ENCODE results near the gene GPR17.

The GPR17 gene

GRCh38 chr2:127658641-127659407 is 12.9 kb downstream of the GPR17 start:
- Histone ChIP-seq H3K4me3 (ENCODE audit: low read length in 2 of 2) (peak overlapping the region; percentile 28 to 58), H3K4me1 (ENCODE audit: control insufficient read depth, insufficient read depth, low read length) (peaks cover 96% of the 10 kb centered on the region)

GRCh38 chr2:127659408-127660290 is 13.7 kb downstream of the GPR17 start:
- Histone ChIP-seq H3K9ac (ENCODE audit: low read length in 2 of 2) (peak overlapping the region; percentile 75 to 77), H3K36me3 (ENCODE audit: control insufficient read depth in 2 of 2, insufficient read depth in 2 of 2, low read length in 2 of 2) (peaks cover 2 to 10% of the 10 kb centered on the region in 2 donors), H3K27ac (ENCODE audit: low read length) (peak overlapping the region; percentile 100), H3K4me1 (ENCODE audit: control insufficient read depth, insufficient read depth, low read length) (peaks cover 95% of the 10 kb centered on the region), H3K9me3 (ENCODE audit: control insufficient read depth in 2 of 2, low read length in 2 of 2) (no peaks in the 10 kb centered on the region), H3K4me3 (ENCODE audit: low read length in 2 of 2) (peak overlapping the region; percentile 23 to 58), H3K27me3 (ENCODE audit: control insufficient read depth in 1 of 2, insufficient read depth in 2 of 2, low read length in 2 of 2) (no peaks in the 10 kb centered on the region)

More at GRCh38 chr2:127658641-127659407, 12.9 kb downstream of the GPR17 start:
- peak overlapping the region; percentile 75 to 77 for H3K9ac ChIP-seq (ENCODE audit: low read length in 2 of 2)
- H3K27me3 ChIP-seq (ENCODE audit: control insufficient read depth in 1 of 2, insufficient read depth in 2 of 2, low read length in 2 of 2) = no peaks in the 10 kb centered on the region
- H3K9me3 ChIP-seq (ENCODE audit: control insufficient read depth in 2 of 2, low read length in 2 of 2) = no peaks in the 10 kb centered on the region
- H3K36me3 ChIP-seq (ENCODE audit: control insufficient read depth in 2 of 2, insufficient read depth in 2 of 2, low read length in 2 of 2) = peaks cover 10 to 17% of the 10 kb centered on the region in 2 donors
- H3K27ac ChIP-seq (ENCODE audit: low read length) = peak overlapping the region; percentile 100

- peak overlapping the region in 1 of 2 donors; percentile 49 for H3K4me3 ChIP-seq (ENCODE audit: low read length in 2 of 2)
- H3K27ac ChIP-seq (ENCODE audit: low read length) = peak overlapping the region; percentile 100
- peaks cover 94% of the 10 kb centered on the region for H3K4me1 ChIP-seq (ENCODE audit: control insufficient read depth, insufficient read depth, low read length)
- no peaks in the 10 kb centered on the region for H3K27me3 ChIP-seq (ENCODE audit: control insufficient read depth in 1 of 2, insufficient read depth in 2 of 2, low read length in 2 of 2)
- H3K9ac ChIP-seq (ENCODE audit: low read length in 2 of 2) = peak overlapping the region in 1 of 2 donors; percentile 51
- H3K36me3 ChIP-seq (ENCODE audit: control insufficient read depth in 2 of 2, insufficient read depth in 2 of 2, low read length in 2 of 2) = peaks cover 0 to 5% of the 10 kb centered on the region in 2 donors
- no peaks in the 10 kb centered on the region for H3K9me3 ChIP-seq (ENCODE audit: control insufficient read depth in 2 of 2, low read length in 2 of 2)
Measured at GRCh38 chr2:127660291-127660578, 14.3 kb downstream of the GPR17 start.

- peak overlapping the region; percentile 100 for H3K27ac ChIP-seq (ENCODE audit: low read length)
Measured at GRCh38 chr2:127661072-127661649, 15.2 kb downstream of the GPR17 start.

GRCh38 chr2:127661949-127662510 is 16.1 kb downstream of the GPR17 start:
- H3K27ac ChIP-seq (ENCODE audit: low read length) = peak overlapping the region; percentile 100
- peak overlapping the region in 1 of 2 donors; percentile 49 for H3K4me3 ChIP-seq (ENCODE audit: low read length in 2 of 2)

More at GRCh38 chr2:127661072-127661649, 15.2 kb downstream of the GPR17 start:
- Histone ChIP-seq H3K4me3 (ENCODE audit: low read length in 2 of 2) (peak overlapping the region in 1 of 2 donors; percentile 49), H3K36me3 (ENCODE audit: control insufficient read depth in 2 of 2, insufficient read depth in 2 of 2, low read length in 2 of 2) (peaks cover 0 to 5% of the 10 kb centered on the region in 2 donors), H3K4me1 (ENCODE audit: control insufficient read depth, insufficient read depth, low read length) (peaks cover 95% of the 10 kb centered on the region), H3K9ac (ENCODE audit: low read length in 2 of 2) (peak overlapping the region in 1 of 2 donors; percentile 51), H3K9me3 (ENCODE audit: control insufficient read depth in 2 of 2, low read length in 2 of 2) (no peaks in the 10 kb centered on the region), H3K27me3 (ENCODE audit: control insufficient read depth in 1 of 2, insufficient read depth in 2 of 2, low read length in 2 of 2) (no peaks in the 10 kb centered on the region)

GRCh38 chr2:127662937-127663565 is 17.1 kb downstream of the GPR17 start:
- peak overlapping the region; percentile 48 to 67 for H3K4me3 ChIP-seq (ENCODE audit: low read length in 2 of 2)
- H3K9ac ChIP-seq (ENCODE audit: low read length in 2 of 2) = peak overlapping the region; percentile 51 to 63
- H3K9me3 ChIP-seq (ENCODE audit: control insufficient read depth in 2 of 2, low read length in 2 of 2) = no peaks in the 10 kb centered on the region
- no peaks in the 10 kb centered on the region for H3K27me3 ChIP-seq (ENCODE audit: control insufficient read depth in 1 of 2, insufficient read depth in 2 of 2, low read length in 2 of 2)
- no peaks in the 10 kb centered on the region for H3K36me3 ChIP-seq (ENCODE audit: control insufficient read depth in 2 of 2, insufficient read depth in 2 of 2, low read length in 2 of 2)
- H3K27ac ChIP-seq (ENCODE audit: low read length) = peak overlapping the region; percentile 89
- peaks cover 82% of the 10 kb centered on the region for H3K4me1 ChIP-seq (ENCODE audit: control insufficient read depth, insufficient read depth, low read length)

More at GRCh38 chr2:127661949-127662510, 16.1 kb downstream of the GPR17 start:
- Histone ChIP-seq H3K4me1 (ENCODE audit: control insufficient read depth, insufficient read depth, low read length) (peaks cover 92% of the 10 kb centered on the region), H3K27me3 (ENCODE audit: control insufficient read depth in 1 of 2, insufficient read depth in 2 of 2, low read length in 2 of 2) (no peaks in the 10 kb centered on the region), H3K36me3 (ENCODE audit: control insufficient read depth in 2 of 2, insufficient read depth in 2 of 2, low read length in 2 of 2) (peaks cover 0 to under 1% of the 10 kb centered on the region in 2 donors), H3K9ac (ENCODE audit: low read length in 2 of 2) (peak overlapping the region in 1 of 2 donors; percentile 51), H3K9me3 (ENCODE audit: control insufficient read depth in 2 of 2, low read length in 2 of 2) (no peaks in the 10 kb centered on the region)

GRCh38 chr2:127663566-127664064 is 17.7 kb downstream of the GPR17 start:
- H3K4me3 ChIP-seq (ENCODE audit: low read length in 2 of 2) = peak overlapping the region; percentile 58 to 67
- no peaks in the 10 kb centered on the region for H3K27me3 ChIP-seq (ENCODE audit: control insufficient read depth in 1 of 2, insufficient read depth in 2 of 2, low read length in 2 of 2)
- no peaks in the 10 kb centered on the region for H3K36me3 ChIP-seq (ENCODE audit: control insufficient read depth in 2 of 2, insufficient read depth in 2 of 2, low read length in 2 of 2)
- H3K4me1 ChIP-seq (ENCODE audit: control insufficient read depth, insufficient read depth, low read length) = peaks cover 77% of the 10 kb centered on the region
- H3K9me3 ChIP-seq (ENCODE audit: control insufficient read depth in 2 of 2, low read length in 2 of 2) = no peaks in the 10 kb centered on the region
- H3K9ac ChIP-seq (ENCODE audit: low read length in 2 of 2) = peak overlapping the region; percentile 63 to 64
- H3K27ac ChIP-seq (ENCODE audit: low read length) = peak overlapping the region; percentile 89

GRCh38 chr2:127664065-127664894 is 18.3 kb downstream of the GPR17 start:
- Histone ChIP-seq H3K27ac (ENCODE audit: low read length) (peak overlapping the region; percentile 89), H3K36me3 (ENCODE audit: control insufficient read depth in 2 of 2, insufficient read depth in 2 of 2, low read length in 2 of 2) (no peaks in the 10 kb centered on the region), H3K27me3 (ENCODE audit: control insufficient read depth in 1 of 2, insufficient read depth in 2 of 2, low read length in 2 of 2) (no peaks in the 10 kb centered on the region), H3K9ac (ENCODE audit: low read length in 2 of 2) (peak overlapping the region; percentile 63 to 64), H3K9me3 (ENCODE audit: control insufficient read depth in 2 of 2, low read length in 2 of 2) (no peaks in the 10 kb centered on the region), H3K4me1 (ENCODE audit: control insufficient read depth, insufficient read depth, low read length) (peaks cover 73% of the 10 kb centered on the region), H3K4me3 (ENCODE audit: low read length in 2 of 2) (peak overlapping the region; percentile 58 to 67)

- no peaks in the 10 kb centered on the region for H3K9me3 ChIP-seq (ENCODE audit: control insufficient read depth in 2 of 2, low read length in 2 of 2)
- H3K36me3 ChIP-seq (ENCODE audit: control insufficient read depth in 2 of 2, insufficient read depth in 2 of 2, low read length in 2 of 2) = no peaks in the 10 kb centered on the region
- H3K4me1 ChIP-seq (ENCODE audit: control insufficient read depth, insufficient read depth, low read length) = peaks cover 67% of the 10 kb centered on the region
- H3K27ac ChIP-seq (ENCODE audit: low read length) = peak overlapping the region; percentile 89
- H3K27me3 ChIP-seq (ENCODE audit: control insufficient read depth in 1 of 2, insufficient read depth in 2 of 2, low read length in 2 of 2) = no peaks in the 10 kb centered on the region
- H3K4me3 ChIP-seq (ENCODE audit: low read length in 2 of 2) = peak overlapping the region; percentile 41 to 67
- H3K9ac ChIP-seq (ENCODE audit: low read length in 2 of 2) = peak overlapping the region; percentile 47 to 64
Measured at GRCh38 chr2:127664895-127665225, 18.9 kb downstream of the GPR17 start.

Measured in stomach smooth muscle (tissue), 2 donors.